Body of pancreas (tissue), 4 donors: ENCODE results near the gene ERAL1.

Source experiments
- POLR2A ChIP-seq, 3 donors: fragments of 450-650 bp; IDR thresholded peaks; one replicate each; pipeline ENCODE4 v1.6.1; 2016; ENCODE audit warnings: antibody characterized with exemption in 3 of 3, mild to moderate bottlenecking in 2 of 3
- TF ChIP-seq, protein P1 (sequence below), 7 experiments: fragments of 450-650 bp in 4 of 7; fragments of 200-600 bp in 3 of 7; sonication (generic) in 3 of 7; IDR thresholded peaks; one replicate each; pipeline ENCODE4 v1.5.1; 2016 to 2019; ENCODE audit warnings: antibody characterized with exemption in 7 of 7

DNA sequence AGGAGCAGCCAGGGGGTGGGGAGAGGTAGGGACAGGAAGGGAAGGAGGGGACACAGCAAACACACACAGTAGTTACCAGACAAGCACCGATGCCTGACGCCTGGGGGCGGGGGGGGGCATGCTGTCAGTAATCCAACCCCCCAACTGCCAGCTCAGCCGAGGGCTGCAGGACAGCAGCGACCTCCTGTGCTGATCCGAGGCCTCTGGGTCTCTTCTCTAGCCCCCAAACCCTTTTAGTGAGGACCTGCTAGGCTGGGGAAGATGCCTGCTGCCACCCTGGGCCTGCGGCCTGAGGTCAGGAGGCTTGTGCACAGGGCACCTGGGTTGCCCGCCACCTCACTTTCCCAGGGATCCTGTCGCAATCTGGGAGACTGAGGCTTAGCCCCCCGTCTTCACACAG is 31.1 kb downstream of the ERAL1 start:
- TF ChIP-seq, protein P1, sequence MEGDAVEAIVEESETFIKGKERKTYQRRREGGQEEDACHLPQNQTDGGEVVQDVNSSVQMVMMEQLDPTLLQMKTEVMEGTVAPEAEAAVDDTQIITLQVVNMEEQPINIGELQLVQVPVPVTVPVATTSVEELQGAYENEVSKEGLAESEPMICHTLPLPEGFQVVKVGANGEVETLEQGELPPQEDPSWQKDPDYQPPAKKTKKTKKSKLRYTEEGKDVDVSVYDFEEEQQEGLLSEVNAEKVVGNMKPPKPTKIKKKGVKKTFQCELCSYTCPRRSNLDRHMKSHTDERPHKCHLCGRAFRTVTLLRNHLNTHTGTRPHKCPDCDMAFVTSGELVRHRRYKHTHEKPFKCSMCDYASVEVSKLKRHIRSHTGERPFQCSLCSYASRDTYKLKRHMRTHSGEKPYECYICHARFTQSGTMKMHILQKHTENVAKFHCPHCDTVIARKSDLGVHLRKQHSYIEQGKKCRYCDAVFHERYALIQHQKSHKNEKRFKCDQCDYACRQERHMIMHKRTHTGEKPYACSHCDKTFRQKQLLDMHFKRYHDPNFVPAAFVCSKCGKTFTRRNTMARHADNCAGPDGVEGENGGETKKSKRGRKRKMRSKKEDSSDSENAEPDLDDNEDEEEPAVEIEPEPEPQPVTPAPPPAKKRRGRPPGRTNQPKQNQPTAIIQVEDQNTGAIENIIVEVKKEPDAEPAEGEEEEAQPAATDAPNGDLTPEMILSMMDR (IDR thresholded peaks at IDR 0.05), result no peak
- TF ChIP-seq POLR2A (IDR thresholded peaks at IDR 0.05), result no peak
